Measurements from ENCODE around the gene RNLS. TPM values are rescaled to one million over a fixed set of nuclear protein-coding genes. Genes with fewer than 3 reads are reported as not detected.

Gene RNLS
- total RNA-seq, 1 donor from 2014 or later: 13.3 TPM

DNA sequence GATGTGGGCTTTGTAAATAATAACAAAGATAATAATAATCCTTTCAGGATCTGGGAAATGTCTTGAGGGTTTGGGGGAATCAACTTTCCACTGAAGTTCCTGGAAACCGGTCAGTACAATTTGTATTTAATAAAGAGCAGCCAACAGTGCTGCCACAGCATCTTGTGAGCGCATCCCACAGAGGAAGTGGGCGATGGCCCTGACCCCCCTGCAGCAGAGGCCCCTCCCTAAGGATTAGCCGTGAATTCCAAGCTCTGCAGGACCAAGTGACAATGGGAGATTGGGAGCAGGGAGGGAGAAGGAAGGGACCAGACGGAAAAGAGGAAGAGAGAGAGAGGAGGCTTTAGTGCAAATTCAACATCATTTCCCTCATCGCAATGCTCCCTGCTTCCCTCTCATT, 349.2 kb downstream of the RNLS start:
- Histone ChIP-seq H3K36me3 (no peaks in the 10 kb centered on the region), H3K4me1 (peaks cover 28% of the 10 kb centered on the region), H3K27me3 (no peaks in the 10 kb centered on the region), H3K27ac (no peak overlapping the region), H3K4me3 (no peak overlapping the region), H3K9me3 (no peaks in the 10 kb centered on the region)
- no peak for TF ChIP-seq POLR2AphosphoS5 (IDR thresholded peaks at IDR 0.05; ENCODE audit: insufficient read depth in 1 of 2, low read depth in 1 of 2)
- no peak for TF ChIP-seq POLR2A (IDR thresholded peaks at IDR 0.05)
- TF ChIP-seq, protein P1, sequence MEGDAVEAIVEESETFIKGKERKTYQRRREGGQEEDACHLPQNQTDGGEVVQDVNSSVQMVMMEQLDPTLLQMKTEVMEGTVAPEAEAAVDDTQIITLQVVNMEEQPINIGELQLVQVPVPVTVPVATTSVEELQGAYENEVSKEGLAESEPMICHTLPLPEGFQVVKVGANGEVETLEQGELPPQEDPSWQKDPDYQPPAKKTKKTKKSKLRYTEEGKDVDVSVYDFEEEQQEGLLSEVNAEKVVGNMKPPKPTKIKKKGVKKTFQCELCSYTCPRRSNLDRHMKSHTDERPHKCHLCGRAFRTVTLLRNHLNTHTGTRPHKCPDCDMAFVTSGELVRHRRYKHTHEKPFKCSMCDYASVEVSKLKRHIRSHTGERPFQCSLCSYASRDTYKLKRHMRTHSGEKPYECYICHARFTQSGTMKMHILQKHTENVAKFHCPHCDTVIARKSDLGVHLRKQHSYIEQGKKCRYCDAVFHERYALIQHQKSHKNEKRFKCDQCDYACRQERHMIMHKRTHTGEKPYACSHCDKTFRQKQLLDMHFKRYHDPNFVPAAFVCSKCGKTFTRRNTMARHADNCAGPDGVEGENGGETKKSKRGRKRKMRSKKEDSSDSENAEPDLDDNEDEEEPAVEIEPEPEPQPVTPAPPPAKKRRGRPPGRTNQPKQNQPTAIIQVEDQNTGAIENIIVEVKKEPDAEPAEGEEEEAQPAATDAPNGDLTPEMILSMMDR (IDR thresholded peaks at IDR 0.05): no peak
- no peak for DNase-seq (ENCODE audit: extremely low spot score in 2 of 2)
- intact Hi-C loops (cut with DNase I): no loop called here

DNA sequence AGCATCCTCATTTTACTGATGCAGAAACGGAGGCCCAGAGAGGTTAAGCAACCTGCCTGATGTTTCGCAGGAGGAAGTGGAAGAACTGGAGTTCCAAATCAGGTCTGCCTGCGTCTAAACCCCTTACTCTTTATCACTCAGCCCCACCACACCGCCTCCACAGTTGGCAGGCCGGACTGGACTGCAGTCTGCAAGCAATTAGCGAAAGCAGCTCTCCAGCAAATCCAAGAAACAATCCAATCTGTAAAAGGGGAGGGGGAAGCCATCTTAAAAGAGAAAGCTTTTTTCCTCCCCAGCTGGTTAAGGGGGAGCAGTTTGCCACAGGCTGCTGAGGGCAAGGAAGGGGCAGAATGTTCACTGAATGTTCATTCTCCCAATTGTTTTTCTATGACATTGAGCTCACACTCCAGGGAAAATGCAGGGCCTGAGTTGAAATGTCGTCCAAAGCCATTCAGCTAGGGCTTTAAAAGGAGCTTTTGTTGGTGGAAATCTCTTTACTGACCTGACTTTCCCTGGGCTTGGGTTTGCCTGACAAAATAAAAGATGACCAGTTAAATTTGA, 350.1 kb downstream of the RNLS start:
- Histone ChIP-seq H3K9me3 (no peaks in the 10 kb centered on the region), H3K36me3 (no peaks in the 10 kb centered on the region), H3K4me3 (no peak overlapping the region), H3K27ac (peak overlapping the region; percentile 39), H3K27me3 (no peaks in the 10 kb centered on the region), H3K4me1 (peaks cover 20% of the 10 kb centered on the region)
- TF ChIP-seq, protein P1 (IDR thresholded peaks at IDR 0.05): no peak
- TF ChIP-seq POLR2AphosphoS5 (IDR thresholded peaks at IDR 0.05; ENCODE audit: insufficient read depth in 1 of 2, low read depth in 1 of 2) (no peak), POLR2A (IDR thresholded peaks at IDR 0.05) (no peak)
- intact Hi-C loops (cut with DNase I): no loop called here
- no peak for DNase-seq (ENCODE audit: extremely low spot score in 2 of 2)

DNA sequence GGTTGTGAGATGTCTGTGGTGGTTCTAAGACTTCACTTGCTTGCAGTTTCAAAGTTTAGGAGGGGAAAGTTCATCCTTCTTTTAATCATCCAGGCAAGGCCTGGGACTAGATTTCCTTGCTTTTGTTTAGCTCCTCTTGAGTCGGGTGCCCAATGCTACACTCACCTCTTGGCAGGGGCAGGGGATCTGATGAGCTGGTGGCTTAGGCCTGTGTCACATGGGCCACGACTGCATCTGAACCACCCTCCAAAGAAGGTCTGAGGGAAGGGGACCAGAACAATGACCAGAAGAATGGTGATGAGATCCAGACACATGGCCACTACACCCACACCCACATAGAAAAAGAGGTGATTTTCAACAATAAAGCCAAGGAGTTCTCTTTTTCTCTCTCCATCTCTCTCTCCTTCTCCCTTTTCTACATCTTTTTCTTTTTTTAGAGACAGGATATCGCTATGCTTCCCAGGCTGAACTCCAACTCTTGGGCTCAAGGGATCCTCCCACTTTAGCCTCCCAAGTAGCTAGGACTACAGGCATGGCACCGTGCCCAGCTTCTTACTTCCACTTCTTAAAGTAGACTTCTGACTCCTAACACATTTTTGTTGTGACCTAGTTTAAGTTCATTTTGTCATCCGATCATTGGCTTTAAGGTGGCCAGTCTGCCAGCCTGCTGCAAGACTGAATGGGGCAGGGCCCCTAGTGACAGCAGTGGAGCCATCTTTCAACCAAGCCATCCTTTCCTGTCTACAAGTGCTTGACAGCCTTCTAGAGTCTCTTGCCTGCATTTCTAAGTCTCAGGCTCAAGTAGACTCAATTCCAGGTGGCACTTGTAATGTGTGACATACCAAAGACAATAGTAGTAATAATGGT, 350.9 kb downstream of the RNLS start:
- H3K27ac ChIP-seq: peak overlapping the region; percentile 39

DNA sequence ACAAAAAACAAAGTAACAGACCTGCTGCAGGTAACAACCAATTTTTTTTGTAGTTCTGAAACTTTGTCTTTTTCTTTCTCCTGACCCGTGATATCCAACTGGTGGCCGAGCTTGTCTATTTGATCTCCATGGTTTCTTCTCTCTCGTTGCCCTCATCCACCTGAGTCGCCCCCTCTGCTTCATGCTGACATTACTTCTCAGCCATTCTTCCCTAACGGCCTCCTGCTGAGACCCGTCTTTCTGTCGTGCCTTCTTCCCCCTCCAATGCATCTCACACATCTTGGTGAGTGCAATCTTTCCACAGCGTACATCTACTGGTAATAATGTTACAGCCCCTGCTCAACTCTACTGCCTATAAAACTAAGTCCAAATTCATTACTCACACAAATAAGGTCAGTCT, 352.9 kb downstream of the RNLS start:
- H3K27ac ChIP-seq: no peak overlapping the region
- no peaks in the 10 kb centered on the region for H3K9me3 ChIP-seq
- intact Hi-C loops (cut with DNase I): no loop called here
- no peaks in the 10 kb centered on the region for H3K36me3 ChIP-seq
- no peaks in the 10 kb centered on the region for H3K27me3 ChIP-seq
- no peak for DNase-seq (ENCODE audit: extremely low spot score in 2 of 2)
- peaks cover 18% of the 10 kb centered on the region for H3K4me1 ChIP-seq
- TF ChIP-seq, protein P1 (IDR thresholded peaks at IDR 0.05): no peak
- no peak overlapping the region for H3K4me3 ChIP-seq

More for the DNA sequence above, 350.9 kb downstream of the RNLS start:
- no peaks in the 10 kb centered on the region for H3K36me3 ChIP-seq
- no peak for TF ChIP-seq POLR2AphosphoS5 (IDR thresholded peaks at IDR 0.05; ENCODE audit: insufficient read depth in 1 of 2, low read depth in 1 of 2)
- TF ChIP-seq POLR2A (IDR thresholded peaks at IDR 0.05): no peak
- TF ChIP-seq, protein P1 (IDR thresholded peaks at IDR 0.05): no peak
- intact Hi-C loops (cut with DNase I): no loop called here
- no peak overlapping the region for H3K4me3 ChIP-seq
- peaks cover 18% of the 10 kb centered on the region for H3K4me1 ChIP-seq
- DNase-seq (ENCODE audit: extremely low spot score in 2 of 2): no peak
- no peaks in the 10 kb centered on the region for H3K9me3 ChIP-seq
- no peaks in the 10 kb centered on the region for H3K27me3 ChIP-seq

DNA sequence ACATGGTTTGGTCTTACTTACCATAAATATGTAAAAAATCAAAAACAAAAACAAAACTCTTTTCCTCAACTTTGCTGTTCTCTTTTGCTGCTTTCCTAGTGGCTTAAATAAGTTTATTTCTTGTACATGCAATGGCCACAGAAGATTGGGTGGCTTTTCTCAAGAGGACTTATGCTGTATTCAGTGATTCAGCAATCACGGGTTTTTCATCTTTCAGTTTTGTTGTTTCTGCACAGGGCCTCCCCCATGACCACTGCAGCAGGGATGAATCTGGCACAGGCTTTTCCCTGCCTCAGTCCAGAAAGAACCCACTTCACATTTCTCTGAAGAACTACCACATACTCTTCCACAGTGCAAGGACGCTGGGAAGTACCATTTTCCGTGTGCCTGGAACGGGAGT, 355.0 kb downstream of the RNLS start:
- H3K27ac ChIP-seq: peak overlapping the region; percentile 33
- H3K4me3 ChIP-seq: no peak overlapping the region
- no peaks in the 10 kb centered on the region for H3K27me3 ChIP-seq
- H3K36me3 ChIP-seq: no peaks in the 10 kb centered on the region
- TF ChIP-seq POLR2AphosphoS5 (IDR thresholded peaks at IDR 0.05; ENCODE audit: insufficient read depth in 1 of 2, low read depth in 1 of 2) (no peak), POLR2A (IDR thresholded peaks at IDR 0.05) (no peak)
- TF ChIP-seq, protein P1 (IDR thresholded peaks at IDR 0.05): no peak
- no peaks in the 10 kb centered on the region for H3K9me3 ChIP-seq
- no peak for DNase-seq (ENCODE audit: extremely low spot score in 2 of 2)
- intact Hi-C loops (cut with DNase I): no loop called here
- peaks cover 18% of the 10 kb centered on the region for H3K4me1 ChIP-seq

All from vagina (tissue), 2 donors.